NAMALWA (cell line): ENCODE results near the gene CSNK2B.
A peak's percentile ranks its signal among the peaks of the same experiment; 100 is the strongest.
"Not testable (repeated sequence)": the region's sequence is repeated elsewhere in the genome, so short reads cannot be mapped to it uniquely, and the experiment has no call there.

Source experiments
- DNase-seq: peaks from one replicate; pipeline ENCODE4 v3.0.0-alpha.2; 2015; ENCODE audit warnings: low spot score

The CSNK2B gene

GRCh38 chr6:31687860-31688693, 22.2 kb downstream of the CSNK2B start:
- DNase-seq: no peak

- DNase-seq: no peak
Observed at GRCh38 chr6:31689249-31690110, 23.6 kb downstream of the CSNK2B start.

GRCh38 chr6:31690231-31691077, 24.6 kb downstream of the CSNK2B start:
- no peak for DNase-seq

GRCh38 chr6:31691078-31691463, 25.2 kb downstream of the CSNK2B start:
- DNase-seq: no peak

- no peak for DNase-seq
Observed at GRCh38 chr6:31691564-31692108, 25.8 kb downstream of the CSNK2B start.

- no peak for DNase-seq
Observed at GRCh38 chr6:31692353-31692752, 26.5 kb downstream of the CSNK2B start.

GRCh38 chr6:31692886-31693285, 27.0 kb downstream of the CSNK2B start:
- no peak for DNase-seq

GRCh38 chr6:31693535-31693934, 27.7 kb downstream of the CSNK2B start:
- no peak for DNase-seq

GRCh38 chr6:31697555-31697954, 31.7 kb downstream of the CSNK2B start:
- DNase-seq: no peak

GRCh38 chr6:31700740-31701401, 35.0 kb downstream of the CSNK2B start:
- no peak for DNase-seq

- peak; percentile 28 for DNase-seq
Observed at GRCh38 chr6:31701666-31702404, 36.0 kb downstream of the CSNK2B start.

- DNase-seq: peak; percentile 44
Observed at GRCh38 chr6:31702405-31702818, 36.5 kb downstream of the CSNK2B start.

GRCh38 chr6:31702819-31703716, 37.2 kb downstream of the CSNK2B start, which contains the start of gene ABHD16A:
TSS of gene ABHD16A (minus strand) at chr6:31703324. CDS start at chr6:31703281, 43 bp downstream.
- peak; percentile 98 for DNase-seq

GRCh38 chr6:31705931-31706330, 40.1 kb downstream of the CSNK2B start:
- DNase-seq: no peak

GRCh38 chr6:31706599-31706998, 40.7 kb downstream of the CSNK2B start, which contains the start of gene LY6G6F:
TSS of gene LY6G6F (plus strand) at chr6:31706866. CDS start at chr6:31706907, 41 bp downstream.
- no peak for DNase-seq

GRCh38 chr6:31707701-31708100, 41.8 kb downstream of the CSNK2B start:
- DNase-seq: no peak

- DNase-seq: no peak
Observed at GRCh38 chr6:31708224-31708623, 42.3 kb downstream of the CSNK2B start.

- DNase-seq: not testable (repeated sequence)
Observed at GRCh38 chr6:31709157-31709556, 43.3 kb downstream of the CSNK2B start.

- peak; percentile 46 for DNase-seq
Observed at GRCh38 chr6:31710523-31711219, 44.8 kb downstream of the CSNK2B start.
